GM12891 (cell line): Measurements from ENCODE around the gene MRPL49.

ENCODE experiments used
- POLR2A ChIP-seq: IDR thresholded peaks from 2 replicates; pipeline ENCODE4 v1.6.1; 2011; ENCODE audit warnings: low read depth, low read length, control low read depth
- POLR2AphosphoS5 ChIP-seq: IDR thresholded peaks from 2 replicates; pipeline ENCODE4 v1.6.1; 2011; ENCODE audit warnings: low read depth, low read length, control low read depth
- SPI1 ChIP-seq: IDR thresholded peaks from 2 replicates; pipeline ENCODE4 v1.6.1; 2011; ENCODE audit warnings: low read depth, low read length, control low read depth
- TAF1 ChIP-seq: IDR thresholded peaks from 2 replicates; pipeline ENCODE4 v1.6.1; 2011; ENCODE audit warnings: low read depth, low read length, control low read depth

DNA sequence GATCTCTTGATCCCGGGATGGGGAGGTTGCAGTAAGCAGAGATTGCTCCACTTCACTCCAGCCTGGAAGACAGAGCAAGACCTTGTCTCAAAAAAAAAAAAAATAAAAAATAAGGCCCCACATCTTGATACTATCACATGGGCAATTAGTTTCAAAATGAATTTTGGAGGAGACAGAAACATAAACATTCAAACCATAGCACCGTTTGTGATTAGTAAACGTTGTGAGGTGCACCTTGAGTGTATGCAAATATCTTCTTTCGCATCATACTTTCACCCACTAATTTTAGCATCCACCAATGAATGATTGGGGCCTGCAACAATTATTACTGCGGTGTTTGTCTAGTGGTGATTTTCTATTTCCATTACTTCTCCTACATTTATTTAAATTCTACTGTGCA, 36.9 kb downstream of the MRPL49 start:
- TF ChIP-seq POLR2AphosphoS5 (no peak), POLR2A (no peak), SPI1 (no peak), TAF1 (no peak)
